ENCODE results near the gene WDR82. TPM values are rescaled to one million over a fixed set of nuclear protein-coding genes. Genes with fewer than 3 reads are reported as not detected.

Gene WDR82
- total and polyA plus RNA-seq, 9 of the 15 experiments (the other 6 are each of a cell fraction or from before 2014, with no cell fraction given), result 6.4 to 62.9 (median 37.1) TPM

DNA sequence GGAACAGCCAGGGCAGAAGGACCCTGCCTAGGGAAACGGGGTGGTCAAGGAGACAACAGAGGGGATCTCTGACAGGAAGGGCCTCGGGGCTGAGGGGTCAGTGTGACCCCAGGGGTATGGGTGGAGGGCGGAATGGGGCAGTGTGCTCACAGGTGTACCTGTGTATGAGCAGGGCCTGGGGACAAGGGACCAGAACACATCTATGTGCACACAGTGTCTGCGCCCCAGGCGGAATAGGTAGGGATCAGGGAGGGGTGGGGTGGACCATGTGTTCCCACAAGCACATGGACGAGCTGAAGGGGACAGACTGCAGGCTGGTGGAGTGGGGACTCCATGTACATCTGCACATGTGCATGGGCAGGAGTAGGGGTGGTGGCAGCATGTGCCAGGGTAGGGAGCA is 48.0 kb downstream of the WDR82 start (continued):
- TF ChIP-seq, protein P1, sequence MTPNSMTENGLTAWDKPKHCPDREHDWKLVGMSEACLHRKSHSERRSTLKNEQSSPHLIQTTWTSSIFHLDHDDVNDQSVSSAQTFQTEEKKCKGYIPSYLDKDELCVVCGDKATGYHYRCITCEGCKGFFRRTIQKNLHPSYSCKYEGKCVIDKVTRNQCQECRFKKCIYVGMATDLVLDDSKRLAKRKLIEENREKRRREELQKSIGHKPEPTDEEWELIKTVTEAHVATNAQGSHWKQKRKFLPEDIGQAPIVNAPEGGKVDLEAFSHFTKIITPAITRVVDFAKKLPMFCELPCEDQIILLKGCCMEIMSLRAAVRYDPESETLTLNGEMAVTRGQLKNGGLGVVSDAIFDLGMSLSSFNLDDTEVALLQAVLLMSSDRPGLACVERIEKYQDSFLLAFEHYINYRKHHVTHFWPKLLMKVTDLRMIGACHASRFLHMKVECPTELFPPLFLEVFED (CRISPR knock-in tag; conservative IDR thresholded peaks at IDR 0.05), result no peak
- TF ChIP-seq ZFP36 (IDR thresholded peaks at IDR 0.05; ENCODE audit: low read depth, low read length, partially characterized antibody) (no peak), CHD1 (IDR thresholded peaks at IDR 0.05; ENCODE audit: low read length) (no peak)

DNA sequence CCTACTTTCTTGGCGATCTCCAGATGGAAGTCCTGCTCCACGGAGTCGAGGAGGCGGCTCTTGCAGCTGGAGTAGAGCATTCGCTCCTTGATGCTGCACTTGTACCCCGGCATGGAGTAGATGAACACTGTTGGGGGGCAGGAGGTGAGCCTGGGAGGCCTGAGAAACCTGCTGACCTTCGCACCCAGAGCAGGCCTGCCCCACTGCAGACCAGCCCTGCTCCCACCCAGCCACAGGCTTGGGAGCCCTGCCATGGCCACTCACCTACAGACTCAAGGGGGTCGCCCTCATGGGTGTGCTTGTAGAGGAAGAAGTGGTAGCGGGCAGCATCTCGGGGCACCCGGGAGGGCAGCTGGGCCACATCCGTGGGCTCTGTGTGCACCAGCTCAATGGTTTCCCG is 48.8 kb downstream of the WDR82 start:
- Histone ChIP-seq H3K9me1 (ENCODE audit: control insufficient read depth, insufficient read depth, low read length) (no peaks in the 10 kb centered on the region), H2AFZ (ENCODE audit: low read depth, low read length) (no peak overlapping the region), H4K20me1 (replicated peaks; ENCODE audit: control insufficient read depth, insufficient read depth, low read length) (no peaks in the 10 kb centered on the region; the same call in 1 of the 2 replicates), H3K27ac (ENCODE audit: extremely low read depth, low read depth, low read length) (no peak overlapping the region), H3K36me3 (ENCODE audit: control insufficient read depth, insufficient read depth, low read length) (peaks cover 34% of the 10 kb centered on the region; the same call in 2 of the 3 replicates), H3K79me2 (ENCODE audit: control insufficient read depth, insufficient read depth, low read length) (no peaks in the 10 kb centered on the region; the same call in 2 of the 3 replicates), H3K27me3 (ENCODE audit: control insufficient read depth in 2 of 2, insufficient read depth in 2 of 2, low read length in 2 of 2) (no peaks in the 10 kb centered on the region), H3K4me2 (ENCODE audit: insufficient read depth, low read length) (no peak overlapping the region), H3K4me3 (no peak overlapping the region), H3K9me3 (replicated peaks; ENCODE audit: control insufficient read depth, insufficient read depth, low read depth, low read length) (no peaks in the 10 kb centered on the region), H3K4me1 (replicated peaks in 1 of 2; ENCODE audit: control insufficient read depth in 2 of 2, insufficient read depth in 2 of 2, low read length in 2 of 2) (peaks cover 4 to 51% of the 10 kb centered on the region in 2 experiments; a peak in 3 of 5 replicates), H3K9ac (ENCODE audit: insufficient read depth in 1 of 2, low read depth in 2 of 2, low read length in 2 of 2) (no peak overlapping the region)
- WGBS (ENCODE audit: insufficient coverage, low coverage, missing lambda C conversion rate), result 86% methylated on average over 9 of the region's 13 CpGs
- ATAC-seq (no peak), FAIRE-seq (no peak), DNase-seq (ENCODE audit: extremely low read depth in 1 of 4, low spot score in 3 of 4) (no peak)
- TF ChIP-seq TCFL5 (CRISPR knock-in tag; conservative IDR thresholded peaks at IDR 0.05) (no peak), BMI1 (IDR thresholded peaks at IDR 0.05; ENCODE audit: low read length) (no peak)
- BruUV-seq (replicated peaks), result no TSS peak
- ChIA-PET POLR2A (no interaction called here), CTCF (ENCODE audit: low intra/inter-chr PET ratio) (interaction anchor here (1.1 kb wide), 1 partner anchor 49 kb away, joined by 8 read pairs; the partner anchor contains the start of gene WDR82)
- intact Hi-C loops (cut with micrococcal nuclease) (loop anchor here (5.0 kb wide), 1 partner anchor 108 kb away; no protein-coding TSS in a partner anchor), in situ Hi-C loops (cut with MboI) (no loop called here)
